SK-N-MC (cell line): ENCODE results near the gene NOX5.

ENCODE experiments used
- DNase-seq: peaks from one replicate; pipeline ENCODE4 v3.0.0-alpha.2; 2011; ENCODE audit warnings: low read depth, low spot score
- H3K27ac ChIP-seq: fragments of 200-600 bp; sonication (generic); 2 replicates; pipeline ENCODE4 v1.5.1; 2016; ENCODE audit warnings: mixed run types
- H3K36me3 ChIP-seq: fragments of 200-600 bp; sonication (generic); 2 replicates; pipeline ENCODE4 v1.6.1; 2017; ENCODE audit warnings: antibody characterized with exemption, low read length, mixed read lengths; ENCODE audit not compliant: insufficient read depth
- H3K4me3 ChIP-seq: fragments of 200-600 bp; sonication (generic); 2 replicates; pipeline ENCODE4 v1.5.1; 2016
- H3K9ac ChIP-seq: fragments of 200-600 bp; sonication (generic); 2 replicates; pipeline ENCODE4 v1.8.0; 2017; ENCODE audit warnings: mixed run types, mixed read lengths; ENCODE audit not compliant: insufficient read length
- H3K9me3 ChIP-seq: fragments of 200-600 bp; sonication (generic); 2 replicates; pipeline ENCODE4 v1.6.1; 2017; ENCODE audit warnings: low read depth, mild to moderate bottlenecking, antibody characterized with exemption, low read length, moderate library complexity, mixed read lengths
- EZH2 ChIP-seq: fragments of 200-600 bp; sonication (generic); IDR thresholded peaks from one replicate; pipeline ENCODE4 v1.6.1; 2017; ENCODE audit warnings: antibody characterized with exemption
- FOXP2 ChIP-seq: optimal IDR thresholded peaks from 2 replicates; pipeline ENCODE3; 2011; ENCODE audit warnings: mild to moderate bottlenecking, moderate library complexity; ENCODE audit not compliant: insufficient read depth; ENCODE audit errors: extremely low read length, control extremely low read depth
- POLR2AphosphoS5 ChIP-seq: IDR thresholded peaks from 2 replicates; pipeline ENCODE4 v1.6.1; 2012; ENCODE audit warnings: mild to moderate bottlenecking, low read depth, low read length, borderline replicate concordance

Gene NOX5

DNA sequence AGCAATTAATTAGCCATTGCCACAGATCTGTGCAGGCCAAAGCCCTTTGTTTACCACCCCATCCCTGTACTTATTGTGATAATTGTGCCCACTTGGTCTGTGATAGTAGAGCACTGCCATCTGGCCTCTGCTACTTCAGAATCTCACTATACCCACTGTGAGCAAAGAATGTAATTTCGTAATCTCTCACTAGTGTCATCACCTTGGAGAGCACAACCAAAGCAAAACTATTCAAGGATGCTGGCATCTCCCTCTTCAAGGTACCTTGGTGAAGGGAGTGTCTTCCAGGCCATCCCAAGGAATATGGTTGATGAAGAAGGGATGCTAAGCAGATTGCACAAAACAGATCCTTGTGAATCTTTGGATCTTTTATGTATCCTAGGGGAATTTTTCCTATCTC is 34.7 kb upstream of the NOX5 start:
- Histone ChIP-seq H3K36me3 (no peaks in the 10 kb centered on the region), H3K9ac (no peak overlapping the region), H3K4me3 (no peak overlapping the region), H3K27ac (no peak overlapping the region), H3K9me3 (no peaks in the 10 kb centered on the region)
- no peak for DNase-seq
- no peak for TF ChIP-seq EZH2
- no peak for TF ChIP-seq POLR2AphosphoS5
- no peak for TF ChIP-seq FOXP2

DNA sequence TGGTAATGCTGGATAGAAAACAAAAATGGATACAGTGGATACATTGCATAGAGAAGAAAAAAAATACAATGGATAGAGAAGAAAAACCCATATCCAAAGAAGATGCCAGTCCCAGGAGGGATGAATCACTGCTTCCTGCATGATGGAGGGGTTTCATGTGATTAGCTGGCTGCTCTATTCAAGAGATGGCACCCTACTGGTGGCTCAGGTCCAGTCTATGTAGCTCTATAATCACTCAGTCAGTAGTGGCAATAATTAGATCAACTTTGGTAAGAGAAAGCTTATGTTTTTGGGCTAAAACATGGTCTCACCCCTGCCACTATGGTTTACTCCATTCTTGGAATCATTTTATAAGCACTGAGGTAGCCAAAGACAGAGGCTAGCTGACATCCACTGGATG is 33.7 kb upstream of the NOX5 start:
- Histone ChIP-seq H3K27ac (no peak overlapping the region), H3K4me3 (no peak overlapping the region), H3K36me3 (no peaks in the 10 kb centered on the region), H3K9ac (no peak overlapping the region), H3K9me3 (no peaks in the 10 kb centered on the region)
- DNase-seq: no peak
- no peak for TF ChIP-seq EZH2
- no peak for TF ChIP-seq FOXP2
- TF ChIP-seq POLR2AphosphoS5: no peak

DNA sequence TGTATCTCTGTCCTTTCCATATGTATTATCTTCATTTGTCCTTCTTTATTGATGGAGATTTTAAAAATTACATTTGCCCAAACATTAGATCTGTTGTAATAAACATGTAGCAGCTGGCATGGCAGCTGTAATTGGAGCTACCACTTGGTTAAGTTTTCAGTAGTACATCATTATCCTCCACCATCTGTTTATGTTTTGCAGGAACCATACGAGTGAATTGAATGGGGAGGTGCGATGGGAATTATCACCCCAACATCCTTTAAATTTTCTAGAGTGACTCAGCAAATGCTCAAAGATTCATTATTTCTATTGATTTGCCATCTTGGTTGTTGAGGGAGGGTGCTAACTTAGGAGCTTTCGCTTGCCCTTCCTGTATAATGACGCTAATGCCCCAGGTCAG is 32.6 kb upstream of the NOX5 start:
- TF ChIP-seq EZH2 (no peak), POLR2AphosphoS5 (no peak), FOXP2 (no peak)
- no peaks in the 10 kb centered on the region for H3K36me3 ChIP-seq
- H3K9ac ChIP-seq: no peak overlapping the region
- H3K27ac ChIP-seq: no peak overlapping the region
- no peaks in the 10 kb centered on the region for H3K9me3 ChIP-seq
- no peak overlapping the region for H3K4me3 ChIP-seq
- DNase-seq: no peak

DNA sequence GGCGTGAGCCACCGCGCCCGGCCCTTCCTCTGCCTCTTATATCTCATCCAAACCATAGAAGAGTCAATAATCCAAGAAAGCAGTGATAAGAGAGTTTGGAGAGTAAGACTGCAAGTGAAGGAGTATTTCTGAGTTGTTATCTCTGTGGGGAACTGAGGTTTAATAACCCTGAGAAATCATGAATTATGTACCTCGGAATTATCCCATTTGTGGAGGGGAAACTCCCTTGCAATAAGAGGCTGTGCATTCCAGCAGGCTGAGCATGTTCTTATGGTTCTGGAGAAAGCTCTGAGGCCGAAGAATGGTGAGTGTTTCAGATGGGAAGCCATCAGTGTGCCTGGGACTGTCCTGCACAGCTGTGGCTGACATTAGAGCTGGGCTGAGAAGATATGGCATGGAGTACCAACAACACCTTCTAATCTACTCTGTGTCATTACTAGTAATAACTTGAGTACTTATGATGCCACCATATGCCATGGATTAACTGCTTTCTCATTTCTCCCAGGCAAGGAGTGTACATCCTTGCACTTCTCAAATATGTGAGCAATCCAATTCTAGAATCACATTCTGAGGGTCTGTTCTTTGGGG is 31.4 kb upstream of the NOX5 start:
- no peak overlapping the region for H3K27ac ChIP-seq

DNA sequence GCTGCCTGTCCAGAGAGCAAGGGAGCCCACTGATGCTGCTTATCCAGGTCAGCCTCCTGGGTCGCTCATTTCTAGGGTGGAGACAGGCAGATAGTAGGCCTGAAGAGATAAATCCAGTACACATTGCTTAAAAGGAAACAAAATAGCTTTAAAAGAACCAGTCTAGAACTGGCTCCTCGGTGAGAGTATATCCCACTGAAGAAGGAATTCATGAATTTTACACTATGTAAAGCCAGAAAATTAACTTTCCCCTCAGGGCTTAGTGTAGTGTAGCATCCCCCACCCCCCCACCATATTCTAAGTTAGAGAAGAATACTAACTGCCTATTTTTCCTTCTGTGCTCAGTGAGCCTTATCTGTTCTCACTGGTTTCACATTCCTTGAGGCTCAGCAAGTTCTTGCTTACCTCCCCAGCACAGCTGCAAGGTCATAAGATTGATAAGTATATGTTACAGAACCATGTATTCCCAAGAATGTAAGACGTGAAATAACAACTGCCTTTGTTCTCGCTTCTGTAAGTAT is 30.5 kb upstream of the NOX5 start:
- Histone ChIP-seq H3K27ac (no peak overlapping the region), H3K9ac (no peak overlapping the region), H3K9me3 (no peaks in the 10 kb centered on the region), H3K4me3 (no peak overlapping the region), H3K36me3 (no peaks in the 10 kb centered on the region)
- DNase-seq: no peak
- TF ChIP-seq EZH2 (no peak), FOXP2 (no peak), POLR2AphosphoS5 (no peak)

More for the DNA sequence above, 31.4 kb upstream of the NOX5 start:
- H3K9ac ChIP-seq: no peak overlapping the region
- no peaks in the 10 kb centered on the region for H3K9me3 ChIP-seq
- H3K36me3 ChIP-seq: no peaks in the 10 kb centered on the region
- TF ChIP-seq POLR2AphosphoS5 (no peak), EZH2 (no peak), FOXP2 (no peak)
- DNase-seq: no peak
- no peak overlapping the region for H3K4me3 ChIP-seq

DNA sequence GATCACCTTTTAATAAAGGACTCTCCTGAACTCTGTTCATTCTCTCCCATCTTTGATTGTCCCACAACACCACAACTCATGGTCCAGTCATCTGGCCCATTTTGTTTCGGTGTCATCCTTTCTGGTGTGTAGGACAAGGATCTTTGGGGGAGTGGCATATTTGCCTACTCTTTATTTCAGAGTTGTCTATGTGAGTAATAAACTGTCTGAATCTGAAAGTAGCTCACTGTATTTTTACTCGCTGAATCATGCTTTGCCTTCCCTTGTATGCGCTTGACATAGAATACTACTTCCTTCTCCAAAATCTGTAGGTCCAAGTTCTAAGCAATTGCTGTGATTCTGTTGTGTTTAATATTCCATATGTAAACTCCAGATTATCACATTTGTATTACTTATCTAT is 29.9 kb upstream of the NOX5 start:
- no peaks in the 10 kb centered on the region for H3K9me3 ChIP-seq
- no peaks in the 10 kb centered on the region for H3K36me3 ChIP-seq
- no peak for DNase-seq
- no peak overlapping the region for H3K27ac ChIP-seq
- H3K9ac ChIP-seq: no peak overlapping the region
- no peak overlapping the region for H3K4me3 ChIP-seq
- TF ChIP-seq FOXP2 (no peak), EZH2 (no peak), POLR2AphosphoS5 (no peak)

DNA sequence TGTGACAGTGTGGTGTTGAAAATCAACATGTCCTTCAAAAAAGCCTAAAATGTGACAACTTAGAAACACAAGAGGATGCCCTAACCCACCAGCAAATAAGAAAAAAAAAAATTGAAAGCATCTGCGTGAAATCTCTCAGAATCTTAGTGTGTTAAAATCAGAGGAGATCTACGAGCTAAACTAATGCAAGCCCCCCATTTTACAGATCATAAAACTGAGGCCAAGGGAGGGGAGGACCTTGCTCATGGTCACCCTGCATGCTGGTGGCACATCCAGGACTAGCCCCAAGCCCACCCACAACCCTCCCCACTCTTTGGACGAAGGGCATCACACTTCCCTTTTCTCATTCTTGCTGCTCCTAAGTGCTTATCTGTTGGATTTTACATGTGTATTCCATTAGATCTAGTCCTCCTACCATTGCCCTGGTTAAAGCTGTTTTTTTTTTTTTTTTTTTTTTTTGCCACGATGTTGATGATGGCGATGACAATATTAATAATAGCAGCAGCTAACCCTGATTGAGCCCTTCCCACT is 29.1 kb upstream of the NOX5 start:
- Histone ChIP-seq H3K9ac (no peak overlapping the region), H3K4me3 (no peak overlapping the region), H3K27ac (no peak overlapping the region), H3K9me3 (no peaks in the 10 kb centered on the region), H3K36me3 (no peaks in the 10 kb centered on the region)
- DNase-seq: no peak
- TF ChIP-seq POLR2AphosphoS5 (no peak), FOXP2 (no peak), EZH2 (no peak)

DNA sequence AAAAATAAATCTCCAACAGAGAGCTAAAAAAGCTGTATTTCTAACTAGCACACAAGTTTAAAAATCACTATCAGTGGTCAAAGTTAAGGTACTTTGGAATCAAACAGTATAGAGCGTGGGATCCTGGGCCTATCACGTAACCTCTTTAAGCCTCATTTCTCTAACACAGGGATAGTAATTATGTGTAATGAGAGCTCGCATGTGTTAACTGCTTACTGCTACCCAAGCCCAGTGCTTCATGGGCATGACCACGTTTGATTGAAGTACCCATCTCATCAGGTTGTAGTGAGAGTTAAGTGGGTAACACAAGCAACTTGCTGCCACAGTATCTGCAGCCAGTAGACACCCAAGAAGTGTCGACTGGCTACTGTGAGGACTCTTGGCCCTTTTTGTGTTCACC is 28.2 kb upstream of the NOX5 start:
- Histone ChIP-seq H3K36me3 (no peaks in the 10 kb centered on the region), H3K9me3 (no peaks in the 10 kb centered on the region), H3K9ac (no peak overlapping the region), H3K4me3 (no peak overlapping the region), H3K27ac (no peak overlapping the region)
- no peak for DNase-seq
- no peak for TF ChIP-seq POLR2AphosphoS5
- no peak for TF ChIP-seq EZH2
- no peak for TF ChIP-seq FOXP2

DNA sequence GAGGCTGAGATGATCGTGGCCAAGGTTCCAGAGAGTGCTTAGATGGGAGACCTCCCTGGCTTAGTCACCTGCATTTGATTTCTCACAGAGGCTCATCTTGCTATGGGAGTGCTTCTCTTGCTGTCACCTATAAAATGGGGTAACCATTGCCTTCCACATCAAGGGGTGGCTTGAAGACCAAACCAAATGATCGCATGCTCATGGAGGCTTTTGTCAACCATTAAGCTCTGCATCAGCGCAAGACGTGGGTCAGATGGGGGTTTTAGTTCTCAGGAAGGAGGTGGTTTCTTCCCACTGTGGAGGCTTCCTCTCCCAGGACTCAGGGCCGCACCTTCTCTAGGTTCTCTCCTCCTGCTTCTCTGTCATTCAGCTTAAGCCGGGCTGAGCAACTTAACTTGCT is 27.4 kb upstream of the NOX5 start:
- no peak for DNase-seq
- Histone ChIP-seq H3K4me3 (no peak overlapping the region), H3K9ac (no peak overlapping the region), H3K27ac (no peak overlapping the region), H3K36me3 (no peaks in the 10 kb centered on the region), H3K9me3 (no peaks in the 10 kb centered on the region)
- TF ChIP-seq FOXP2 (no peak), POLR2AphosphoS5 (no peak), EZH2 (no peak)
